Measurements from ENCODE around the gene TRIM15. TPM values are rescaled to one million over a fixed set of nuclear protein-coding genes. Genes with fewer than 3 reads are reported as not detected.

Gene TRIM15
- total and polyA plus RNA-seq, 9 of the 15 experiments (the other 6 are each of a cell fraction or from before 2014, with no cell fraction given): 0.06 to 2.6 (median 0.83) TPM

DNA sequence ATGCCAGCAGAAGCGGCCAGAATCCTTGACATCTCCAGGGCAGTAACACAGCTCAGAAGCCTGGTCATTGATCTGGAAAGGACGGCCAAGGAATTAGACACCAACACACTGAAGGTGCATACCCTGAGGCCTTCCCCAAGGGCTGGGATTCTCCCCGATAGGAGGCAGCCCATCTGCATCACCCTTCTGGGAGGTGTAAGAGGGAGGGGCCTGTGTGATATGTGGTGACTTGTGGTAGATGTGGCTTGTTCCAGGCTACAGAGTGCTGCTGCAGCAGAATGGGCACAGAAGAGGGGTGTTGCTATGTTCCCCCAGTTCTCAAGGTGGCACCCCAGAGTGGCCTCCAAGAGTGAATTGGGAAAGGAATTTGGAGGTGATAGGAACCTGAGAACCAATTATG lies 16.2 kb upstream of the TRIM15 start:
- H3K9ac ChIP-seq (ENCODE audit: insufficient read depth in 1 of 2, low read depth in 2 of 2, low read length in 2 of 2): no peak overlapping the region
- CTCF ChIA-PET (ENCODE audit: low intra/inter-chr PET ratio): no interaction called here
- in situ Hi-C loops (cut with MboI): no loop called here
- no peaks in the 10 kb centered on the region for H3K9me3 ChIP-seq (replicated peaks; ENCODE audit: control insufficient read depth, insufficient read depth, low read depth, low read length)
- FAIRE-seq: no peak
- TF ChIP-seq ERF (CRISPR knock-in tag; IDR thresholded peaks at IDR 0.05): no peak
- no peak for TF ChIP-seq MAFG (tag; conservative IDR thresholded peaks at IDR 0.05)
- TF ChIP-seq JUND (IDR thresholded peaks at IDR 0.05; ENCODE audit: borderline replicate concordance, low read depth, low read length): no peak
- TF ChIP-seq JUND (tag; IDR thresholded peaks at IDR 0.05; ENCODE audit: borderline replicate concordance, low read depth, low read length): no peak
- TF ChIP-seq ZNF644 (tag; IDR thresholded peaks at IDR 0.05; ENCODE audit: low read depth): no peak
- no peak for TF ChIP-seq LARP7 (IDR thresholded peaks at IDR 0.05)
- TF ChIP-seq SAFB (IDR thresholded peaks at IDR 0.05; ENCODE audit: borderline replicate concordance, low read depth, low read length): no peak
- no peak for TF ChIP-seq SREBF1 (IDR thresholded peaks at IDR 0.05; ENCODE audit: borderline replicate concordance, low read depth, low read length)
- TF ChIP-seq OTX1 (CRISPR knock-in tag; IDR thresholded peaks at IDR 0.05): no peak
- BruUV-seq (replicated peaks): no TSS peak
- no peak overlapping the region for H3K4me3 ChIP-seq
- peaks cover 5 to 30% of the 10 kb centered on the region in 2 experiments; a peak in 4 of 5 replicates for H3K27me3 ChIP-seq (ENCODE audit: control insufficient read depth in 2 of 2, insufficient read depth in 2 of 2, low read length in 2 of 2)
- DNase-seq (ENCODE audit: extremely low read depth in 1 of 4, low spot score in 3 of 4): no peak
- no peak overlapping the region for H3K27ac ChIP-seq (ENCODE audit: extremely low read depth, low read depth, low read length)
- peak; percentile 64 for ATAC-seq
- no peaks in the 10 kb centered on the region for H4K20me1 ChIP-seq (replicated peaks; ENCODE audit: control insufficient read depth, insufficient read depth, low read length)
- H3K9me1 ChIP-seq (ENCODE audit: control insufficient read depth, insufficient read depth, low read length): no peaks in the 10 kb centered on the region
- no peaks in the 10 kb centered on the region for H3K79me2 ChIP-seq (ENCODE audit: control insufficient read depth, insufficient read depth, low read length)
- no peak overlapping the region for H3K4me2 ChIP-seq (ENCODE audit: insufficient read depth, low read length)
- intact Hi-C loops (cut with micrococcal nuclease): no loop called here
- H3K36me3 ChIP-seq (ENCODE audit: control insufficient read depth, insufficient read depth, low read length): no peaks in the 10 kb centered on the region
- no peak overlapping the region for H2AFZ ChIP-seq (ENCODE audit: low read depth, low read length)
- 19% methylated on average over 3 of the region's 3 CpGs for WGBS (ENCODE audit: insufficient coverage, low coverage, missing lambda C conversion rate)
- peaks cover 0 to 15% of the 10 kb centered on the region in 2 experiments; a peak in 3 of 5 replicates for H3K4me1 ChIP-seq (replicated peaks in 1 of 2; ENCODE audit: control insufficient read depth in 2 of 2, insufficient read depth in 2 of 2, low read length in 2 of 2)
- POLR2A ChIA-PET: no interaction called here

All from K562 (cell line).